K562 (cell line): Measurements from ENCODE around the gene SLC3A2. TPM values are rescaled to one million over a fixed set of nuclear protein-coding genes. Genes with fewer than 3 reads are reported as not detected.

ENCODE experiments used
- E2F6 ChIP-seq, 2 experiments: IDR thresholded peaks; 2 replicates each; pipeline ENCODE4 v1.6.1; 2011; ENCODE audit warnings: borderline replicate concordance in 1 of 2, control low read depth in 1 of 2, low read depth in 1 of 2, low read length in 1 of 2, mild to moderate bottlenecking in 1 of 2, mixed read lengths in 1 of 2, moderate library complexity in 1 of 2; ENCODE audit not compliant: insufficient read depth in 1 of 2, insufficient read length in 1 of 2, poor library complexity in 1 of 2, severe bottlenecking in 1 of 2; ENCODE audit errors: extremely low read depth in 1 of 2
- GABPA ChIP-seq: fragments of 200-800 bp; sonication (Bioruptor generic); conservative IDR thresholded peaks from 2 replicates; pipeline ENCODE4 v1.6.1; 2016; ENCODE audit warnings: low read depth, missing genetic modification characterization, missing compliant biosample characterization
- KDM1A ChIP-seq, 2 experiments: fragments of 450-650 bp; IDR thresholded peaks; 2 replicates each; pipeline ENCODE4 v1.6.1; 2016; ENCODE audit warnings: mild to moderate bottlenecking in 2 of 2
- NBN ChIP-seq: fragments of 450-650 bp; IDR thresholded peaks from 2 replicates; pipeline ENCODE4 v1.6.1; 2016; ENCODE audit warnings: low read depth, mild to moderate bottlenecking
- RBM14 ChIP-seq: fragments of 200-400 bp; formaldehyde crosslinking; IDR thresholded peaks from 2 replicates; pipeline ENCODE4 v1.6.1; 2018; ENCODE audit warnings: low read depth, mild to moderate bottlenecking, low read length, moderate library complexity, borderline replicate concordance; ENCODE audit not compliant: insufficient read depth
- RBM39 ChIP-seq: fragments of 200-400 bp; formaldehyde crosslinking; optimal IDR thresholded peaks from 2 replicates; pipeline ENCODE3; 2018; ENCODE audit warnings: low read depth, low read length
- TBP ChIP-seq: optimal IDR thresholded peaks from 2 replicates; pipeline ENCODE3; 2011; ENCODE audit warnings: low read depth, low read length, improper control_type of control experiment
- TEAD1 ChIP-seq, 2 experiments: fragments of 450-650 bp in 1 of 2; sonication (generic) in 1 of 2; formaldehyde crosslinking; IDR thresholded peaks; 2 replicates each; pipeline versions ENCODE4 v1.4.0 to v1.8.0; 2020 to 2022; ENCODE audit warnings: mild to moderate bottlenecking in 2 of 2, missing genetic modification reagents in 1 of 2
- TFAM ChIP-seq: fragments of 250-450 bp; sonication (Bioruptor Pico); conservative IDR thresholded peaks from 2 replicates; pipeline ENCODE4 v1.5.0; 2021; ENCODE audit warnings: mild to moderate bottlenecking, moderate library complexity
- U2AF1 ChIP-seq: fragments of 200-400 bp; formaldehyde crosslinking; optimal IDR thresholded peaks from 2 replicates; pipeline ENCODE3; 2017; ENCODE audit warnings: mild to moderate bottlenecking, low read depth, low read length, moderate library complexity
- ZBTB43 ChIP-seq: sonication (generic); formaldehyde crosslinking; IDR thresholded peaks from 2 replicates; pipeline ENCODE4 v1.8.0; 2023; ENCODE audit warnings: mild to moderate bottlenecking, missing genetic modification reagents
- ZBTB5 ChIP-seq: fragments of 450-650 bp; IDR thresholded peaks from 2 replicates; pipeline ENCODE4 v1.6.1; 2017; ENCODE audit warnings: antibody characterized with exemption
- ZC3H4 ChIP-seq: sonication (generic); formaldehyde crosslinking; IDR thresholded peaks from 2 replicates; pipeline ENCODE4 v1.9.0; 2021; ENCODE audit warnings: missing genetic modification reagents, borderline replicate concordance
- ZNF384 ChIP-seq: IDR thresholded peaks from 2 replicates; pipeline ENCODE4 v1.6.1; 2012; ENCODE audit warnings: low read depth, low read length, improper control_type of control experiment
- ZNF507 ChIP-seq: conservative IDR thresholded peaks from 2 replicates; pipeline ENCODE4 v1.6.1; 2017; ENCODE audit warnings: missing genetic modification characterization, missing compliant biosample characterization
- ZNF764 ChIP-seq: fragments of 250-450 bp; sonication (Bioruptor Pico); IDR thresholded peaks from 2 replicates; pipeline ENCODE4 v1.4.0; 2020; ENCODE audit warnings: low read depth, mild to moderate bottlenecking, moderate library complexity
- polyA plus RNA-seq, 8 experiments: library from polyadenylated mRNA; depleted of rRNA in 4 of 8; stranded (reverse) in 5 of 8; unstranded in 3 of 8; fragments of >200 nt; fragmentation: Nextera tagmentation in 2 of 8; fragmentation: Illumina TruSeq in 1 of 8; extraction: Ambion mirVana in 2 of 8; extraction: Trizol in 1 of 8; gene quantifications; 2 replicates each; pipeline versions ENCODE4 v1.2.1 to v1.2.3, GENCODE V29; 2011 to 2014; ENCODE audit warnings: inconsistent platforms in 1 of 8, missing spikeins in 1 of 8
- total RNA-seq, 7 experiments: library from RNA; depleted of rRNA in 6 of 7; stranded (reverse); fragments of >200 nt in 6 of 7; fragmentation: Illumina TruSeq in 2 of 7; extraction: Trizol in 2 of 7; gene quantifications; 2 replicates each; pipeline versions ENCODE4 v1.2.1 to v1.2.3, GENCODE V29; 2011 to 2021; ENCODE audit warnings: low replicate concordance in 1 of 7
- TF ChIP-seq, protein P1 (sequence below): fragments of 250-450 bp; sonication (Bioruptor Pico); IDR thresholded peaks from 2 replicates; pipeline ENCODE4 v1.8.0; 2021; ENCODE audit warnings: mild to moderate bottlenecking, moderate library complexity
- TF ChIP-seq, protein P2 (sequence below): fragments of 450-650 bp; IDR thresholded peaks from 2 replicates; pipeline ENCODE4 v1.6.1; 2016

The SLC3A2 gene
- total and polyA plus RNA-seq, 9 of the 15 experiments (the other 6 are each of a cell fraction or from before 2014, with no cell fraction given) = 20.0 to 296 (median 214) TPM

DNA sequence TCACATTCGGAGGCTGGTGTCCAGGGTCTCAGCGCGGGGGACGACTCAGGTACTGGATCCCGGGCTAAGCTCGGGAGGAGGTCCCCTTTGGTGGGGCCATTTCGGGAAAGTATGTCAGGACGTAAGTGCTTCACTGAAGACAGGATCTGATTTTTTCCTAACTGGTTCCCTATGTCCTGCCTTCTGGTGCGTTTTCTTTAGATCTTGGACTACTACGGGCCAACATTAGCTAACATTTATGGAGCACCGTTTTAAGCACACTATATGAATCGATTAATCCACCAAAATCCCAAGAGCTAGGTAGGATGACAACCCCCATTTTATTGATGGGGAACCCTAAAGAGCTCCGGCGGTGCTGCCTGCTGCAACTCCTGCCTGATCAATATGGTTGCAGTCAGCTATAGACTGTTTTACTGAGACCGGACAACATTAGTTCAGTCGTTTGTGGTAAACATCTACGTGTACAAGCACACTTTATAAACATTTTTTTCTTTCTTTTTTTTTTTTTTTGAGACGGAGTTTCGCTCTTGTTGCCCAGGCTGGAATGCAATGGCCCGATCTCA, 24.3 kb upstream of the SLC3A2 start (continued):
- TF ChIP-seq, protein P1, sequence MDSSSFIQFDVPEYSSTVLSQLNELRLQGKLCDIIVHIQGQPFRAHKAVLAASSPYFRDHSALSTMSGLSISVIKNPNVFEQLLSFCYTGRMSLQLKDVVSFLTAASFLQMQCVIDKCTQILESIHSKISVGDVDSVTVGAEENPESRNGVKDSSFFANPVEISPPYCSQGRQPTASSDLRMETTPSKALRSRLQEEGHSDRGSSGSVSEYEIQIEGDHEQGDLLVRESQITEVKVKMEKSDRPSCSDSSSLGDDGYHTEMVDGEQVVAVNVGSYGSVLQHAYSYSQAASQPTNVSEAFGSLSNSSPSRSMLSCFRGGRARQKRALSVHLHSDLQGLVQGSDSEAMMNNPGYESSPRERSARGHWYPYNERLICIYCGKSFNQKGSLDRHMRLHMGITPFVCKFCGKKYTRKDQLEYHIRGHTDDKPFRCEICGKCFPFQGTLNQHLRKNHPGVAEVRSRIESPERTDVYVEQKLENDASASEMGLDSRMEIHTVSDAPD (CRISPR knock-in tag) = 0 out of 2 replicates have a peak, but pooled peaks have one; percentile 16
- no peak for TF ChIP-seq U2AF1
- TF ChIP-seq E2F6 (IDR thresholded peaks at IDR 0.05; ENCODE audit: borderline replicate concordance in 1 of 2, extremely low read depth in 1 of 2, insufficient read depth in 1 of 2, insufficient read length in 1 of 2, low read depth in 1 of 2, low read length in 1 of 2, poor library complexity in 1 of 2, severe bottlenecking in 1 of 2) = peak in 1 of 2 experiments; percentile 17
- no peak for TF ChIP-seq GABPA (tag)
- TF ChIP-seq ZBTB5 = no peak
- TF ChIP-seq TEAD1 (CRISPR knock-in tag; IDR thresholded peaks at IDR 0.05) = no peak; a peak in 1 of 4 replicates
- no peak for TF ChIP-seq RBM14
- no peak for TF ChIP-seq ZNF507 (tag)
- TF ChIP-seq ZNF764 (CRISPR knock-in tag) = no peak
- TF ChIP-seq, protein P2, sequence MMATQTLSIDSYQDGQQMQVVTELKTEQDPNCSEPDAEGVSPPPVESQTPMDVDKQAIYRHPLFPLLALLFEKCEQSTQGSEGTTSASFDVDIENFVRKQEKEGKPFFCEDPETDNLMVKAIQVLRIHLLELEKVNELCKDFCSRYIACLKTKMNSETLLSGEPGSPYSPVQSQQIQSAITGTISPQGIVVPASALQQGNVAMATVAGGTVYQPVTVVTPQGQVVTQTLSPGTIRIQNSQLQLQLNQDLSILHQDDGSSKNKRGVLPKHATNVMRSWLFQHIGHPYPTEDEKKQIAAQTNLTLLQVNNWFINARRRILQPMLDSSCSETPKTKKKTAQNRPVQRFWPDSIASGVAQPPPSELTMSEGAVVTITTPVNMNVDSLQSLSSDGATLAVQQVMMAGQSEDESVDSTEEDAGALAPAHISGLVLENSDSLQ = no peak
- no peak for TF ChIP-seq ZNF384
- TF ChIP-seq ZC3H4 = 0 out of 2 replicates have a peak, but pooled peaks have one; percentile 91
- no peak for TF ChIP-seq KDM1A (IDR thresholded peaks at IDR 0.05)
- no peak for TF ChIP-seq RBM39
- TF ChIP-seq TFAM = no peak
- no peak for TF ChIP-seq TBP
- peak; percentile 23; the same call in 1 of the 2 replicates for TF ChIP-seq ZBTB43 (CRISPR knock-in tag)
- 0 out of 2 replicates have a peak, but pooled peaks have one; percentile 6 for TF ChIP-seq NBN
